Aorta (tissue), 5 donors: ENCODE measurements around the gene SLC25A11. TPM values are rescaled to one million over a fixed set of nuclear protein-coding genes. Genes with fewer than 3 reads are reported as not detected.

ENCODE experiments used
- ATAC-seq: fragments of 200-7000 bp; cut with Tn5 transposase; one replicate; pipeline ENCODE4 v1.9.1; 2022; ENCODE audit warnings: moderate library complexity; ENCODE audit not compliant: low FRiP score
- DNase-seq, 2 donors: peaks; one replicate each; pipeline ENCODE4 v3.0.0-alpha.2; 2020
- H3K27ac ChIP-seq, 2 donors: one replicate each; pipeline ENCODE4 v1.5.1; 2013; ENCODE audit warnings: low read length in 2 of 2, mild to moderate bottlenecking in 2 of 2, moderate library complexity in 2 of 2, control low read depth in 1 of 2, inconsistent platforms in 1 of 2, low read depth in 1 of 2
- H3K27me3 ChIP-seq, 2 donors: one replicate each; pipeline ENCODE4 v1.6.1; 2013; ENCODE audit warnings: control low read depth in 1 of 2, low read length in 1 of 2, mild to moderate bottlenecking in 1 of 2, moderate library complexity in 1 of 2; ENCODE audit not compliant: insufficient read depth in 2 of 2, control insufficient read depth in 1 of 2
- H3K36me3 ChIP-seq, 2 donors: one replicate each; pipeline ENCODE4 v1.6.1; 2013; ENCODE audit warnings: control low read depth in 1 of 2, low read length in 1 of 2, mild to moderate bottlenecking in 1 of 2; ENCODE audit not compliant: insufficient read depth in 2 of 2, control insufficient read depth in 1 of 2
- H3K4me1 ChIP-seq, 2 donors: one replicate each; pipeline ENCODE4 v1.6.1; 2013; ENCODE audit warnings: low read length in 2 of 2, control low read depth in 1 of 2, mild to moderate bottlenecking in 1 of 2, moderate library complexity in 1 of 2; ENCODE audit not compliant: insufficient read depth in 2 of 2, control insufficient read depth in 1 of 2
- H3K4me3 ChIP-seq, 2 donors: one replicate each; pipeline ENCODE4 v1.5.1; 2013; ENCODE audit warnings: low read length in 2 of 2, control low read depth in 1 of 2, mild to moderate bottlenecking in 1 of 2
- H3K9me3 ChIP-seq: one replicate; pipeline ENCODE4 v1.6.1; 2013; ENCODE audit warnings: mild to moderate bottlenecking, low read length; ENCODE audit not compliant: control insufficient read depth
- WGBS, 2 donors: extraction: QIAGEN DNeasy Blood & Tissue Kit; methylation state at CpG; one replicate each; pipeline ENCODE4 v1.1.7; 2013; 5-methylcytosine and 5-hydroxymethylcytosine counted together
- intact Hi-C, 2 donors: fragments of 100-400 bp; cut with DNase I; formaldehyde crosslinking; loops; one replicate each; pipeline versions ENCODE4 v1.14.2 to v1.15.0; 2022
- polyA plus RNA-seq, 2 donors: library from polyadenylated mRNA; stranded (reverse); fragments of 200-250 nt; gene quantifications; one replicate each; pipeline ENCODE4 v1.2.3, GENCODE V29; 2013
- total RNA-seq, 2 donors: library from RNA; stranded (reverse); fragmentation: NEBNext Ultra II Directional; extraction: Animal tissue kit (Norgen Biotek cat#: 25700); gene quantifications; one replicate each; pipeline ENCODE4 v1.2.1, GENCODE V29; 2021
- donor health status: healthy with polysubstance abuse.
- donor health status: Bipolar disorder and iron deficiency.
- donor health status: DM: no; HTN: no; CAD: no.
- donor health status: DM: no; HTN: no; CAD: no.
- donor health status: DM: yes; HTN: yes; CAD: no.

The SLC25A11 gene
- total and polyA plus RNA-seq, 4 donors, result 28.3 to 41.6 (median 30.6) TPM

GRCh38 chr17:4968486-4969046 is 28.7 kb upstream of the SLC25A11 start:
- peak overlapping the region in 1 of 2 donors; percentile 72 for H3K27ac ChIP-seq
- intact Hi-C loops, result no loop called here
- H3K9me3 ChIP-seq, result no peaks in the 10 kb centered on the region
- WGBS, 2 donors, result 24 to 28% methylated on average over 23 of the region's 23 CpGs
- peaks cover 0 to 5% of the 10 kb centered on the region in 2 donors for H3K36me3 ChIP-seq
- no peak for ATAC-seq
- peaks cover 0 to 2% of the 10 kb centered on the region in 2 donors for H3K4me1 ChIP-seq
- H3K4me3 ChIP-seq, result no peak overlapping the region
- DNase-seq, result peak in 1 of 2 donors; percentile 61
- H3K27me3 ChIP-seq, result no peaks in the 10 kb centered on the region

GRCh38 chr17:4967539-4968485 is 28.0 kb upstream of the SLC25A11 start, which contains the start of gene SPAG7:
Gene SPAG7, minus strand, starts transcription at chr17:4967817. Its CDS starts 13 bp downstream, at chr17:4967804.
- WGBS, 2 donors, result 0 to 1% methylated on average over 64 to 66 of the region's 66 CpGs
- H3K4me1 ChIP-seq, result peaks cover 0 to 2% of the 10 kb centered on the region in 2 donors
- peak within 1 kb of the TSS; percentile 65 for H3K4me3 ChIP-seq
- no peaks in the 10 kb centered on the region for H3K9me3 ChIP-seq
- DNase-seq (peak; percentile 95 to 97), ATAC-seq (peak; percentile 94)
- no peaks in the 10 kb centered on the region for H3K27me3 ChIP-seq
- intact Hi-C loops, result loop anchor here in 1 of 2 donors (1.0 kb wide), 2 partner anchors 19 to 29 kb away; partner anchors contain the start of genes INCA1 and KIF1C
- H3K36me3 ChIP-seq, result peaks cover 0 to 3% of the 10 kb centered on the region in 2 donors
- peak within 1 kb of the TSS; percentile 10 to 86 for H3K27ac ChIP-seq

- peak overlapping the region in 1 of 2 donors; percentile 62 for H3K27ac ChIP-seq
- H3K9me3 ChIP-seq, result no peaks in the 10 kb centered on the region
- H3K36me3 ChIP-seq, result peaks cover 0 to 2% of the 10 kb centered on the region in 2 donors
- peak overlapping the region; percentile 51 to 65 for H3K4me3 ChIP-seq
- DNase-seq (peak; percentile 97 to 99), ATAC-seq (peak; percentile 96)
- H3K27me3 ChIP-seq, result no peaks in the 10 kb centered on the region
- intact Hi-C loops, result loop anchor here in 1 of 2 donors (1.0 kb wide), 2 partner anchors 18 to 30 kb away; partner anchors contain the start of genes INCA1 and KIF1C
- peaks cover 0 to 2% of the 10 kb centered on the region in 2 donors for H3K4me1 ChIP-seq
- WGBS, 2 donors, result 0% methylated on average over 42 of the region's 42 CpGs
These were observed 27.1 kb upstream of the SLC25A11 start for GRCh38 chr17:4966844-4967538.

DNA sequence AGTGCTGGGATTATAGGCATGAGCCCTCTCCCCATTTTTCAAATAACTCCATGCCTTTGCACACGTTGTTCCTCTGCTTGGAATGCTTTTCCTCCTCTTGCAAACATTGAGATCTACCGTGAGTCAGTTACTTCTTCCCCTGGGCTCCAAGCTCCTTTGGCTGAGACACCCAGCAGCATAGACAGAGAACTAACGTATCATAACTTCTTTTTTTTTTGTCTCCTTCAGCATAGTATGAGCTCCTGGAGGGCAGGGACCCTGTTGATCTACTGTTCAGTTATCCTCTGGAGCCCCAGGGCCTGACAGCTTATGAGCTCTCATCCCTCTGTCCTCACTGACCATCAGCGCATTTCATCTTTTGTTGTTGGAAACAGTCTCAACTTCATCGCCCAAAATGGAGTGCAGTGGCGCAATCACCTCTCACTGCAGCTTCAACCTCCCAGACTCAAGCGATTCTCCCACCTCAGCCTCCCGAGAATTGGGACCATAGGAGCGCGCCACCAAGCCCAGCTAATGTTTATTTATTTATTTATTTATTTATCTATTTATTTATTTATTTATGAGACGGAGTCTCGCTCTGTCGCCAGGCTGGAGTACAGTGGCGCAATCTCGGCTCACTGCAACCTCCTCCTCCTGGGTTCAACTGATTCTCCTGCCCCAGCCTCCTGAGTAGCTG is 25.6 kb upstream of the SLC25A11 start:
- no peak overlapping the region for H3K4me3 ChIP-seq
- H3K27ac ChIP-seq, result no peak overlapping the region
- ATAC-seq (no peak), DNase-seq (no peak)
- peaks cover 0 to 2% of the 10 kb centered on the region in 2 donors for H3K4me1 ChIP-seq
- no peaks in the 10 kb centered on the region for H3K27me3 ChIP-seq
- H3K36me3 ChIP-seq, result peaks cover 0 to 2% of the 10 kb centered on the region in 2 donors
- intact Hi-C loops, result no loop called here
- H3K9me3 ChIP-seq, result no peaks in the 10 kb centered on the region
- 96 to 97% methylated on average over 15 of the region's 15 CpGs for WGBS, 2 donors

DNA sequence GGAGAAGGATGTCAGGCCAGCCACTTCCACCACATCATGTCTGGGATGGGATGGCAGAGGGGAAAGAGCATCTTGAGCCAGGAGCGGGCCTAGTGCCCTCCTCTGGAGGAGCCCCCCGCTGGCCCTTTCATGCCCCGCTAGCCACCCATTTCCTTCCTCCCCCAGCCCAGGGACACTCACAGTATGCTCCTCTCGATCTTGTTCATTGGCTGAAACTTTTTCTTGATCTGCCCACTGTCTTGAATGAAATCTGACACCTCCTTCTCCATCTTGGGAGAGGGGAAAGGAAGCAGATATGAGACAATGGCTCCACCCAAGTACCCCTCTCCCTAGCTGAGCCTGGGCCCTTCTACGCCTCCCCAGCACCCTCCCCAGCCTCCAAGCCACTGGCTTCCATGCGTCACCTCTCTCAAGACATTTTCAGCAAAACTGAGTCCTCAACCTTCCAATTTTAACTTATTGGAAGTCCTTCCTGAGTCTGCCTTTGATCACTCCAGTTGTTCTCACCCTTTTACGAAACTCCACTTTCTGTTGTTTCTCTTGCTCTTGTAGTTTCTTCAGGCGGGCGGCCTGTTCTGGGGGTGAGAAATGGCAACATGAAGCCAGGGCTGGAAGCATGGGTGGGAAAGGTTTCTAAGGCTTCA is 20.6 kb upstream of the SLC25A11 start:
- 82 to 83% methylated on average over 9 of the region's 9 CpGs for WGBS, 2 donors
- intact Hi-C loops, result no loop called here

DNA sequence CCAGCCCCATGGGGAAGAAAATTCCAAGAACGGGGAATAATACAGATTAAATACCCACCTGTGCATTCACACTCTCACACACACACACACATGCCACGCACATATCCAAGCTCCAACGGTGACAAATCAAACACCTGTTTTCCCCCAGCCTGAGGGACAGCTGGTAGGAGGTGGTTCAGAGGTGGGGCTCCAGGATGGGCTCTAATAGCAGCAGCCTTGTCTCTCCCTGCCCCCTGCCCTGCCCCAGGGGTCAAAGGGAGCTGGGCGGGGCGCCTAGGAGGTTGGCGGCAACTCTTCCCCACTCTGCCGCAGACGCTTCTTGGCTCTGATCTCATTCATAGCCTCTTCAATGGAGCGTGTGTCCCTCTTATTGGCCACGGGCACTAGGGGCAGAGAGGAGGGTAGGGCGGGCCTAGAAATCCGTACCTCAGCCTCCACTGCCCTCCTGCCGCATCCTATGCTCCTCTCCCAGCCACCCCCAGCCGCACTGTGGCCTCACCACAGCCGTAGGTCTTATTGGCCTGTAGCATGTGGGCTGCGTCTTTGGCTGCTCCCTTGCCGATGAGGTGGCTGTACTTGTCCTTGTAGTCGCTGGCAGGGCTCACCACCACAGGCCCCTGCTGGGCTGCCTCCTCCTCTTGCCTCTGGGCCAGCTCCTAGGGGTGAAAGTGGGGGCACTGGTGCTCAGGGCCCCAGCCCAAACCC is 19.6 kb upstream of the SLC25A11 start:
- no peak for DNase-seq
- H3K27ac ChIP-seq, result no peak overlapping the region
- no peaks in the 10 kb centered on the region for H3K4me1 ChIP-seq
- intact Hi-C loops, result no loop called here
- 87% methylated on average over 18 of the region's 18 CpGs for WGBS, 2 donors
- H3K36me3 ChIP-seq, result peaks cover 0 to 5% of the 10 kb centered on the region in 2 donors
- ATAC-seq, result no peak
- no peak overlapping the region for H3K4me3 ChIP-seq
- no peaks in the 10 kb centered on the region for H3K9me3 ChIP-seq
- no peaks in the 10 kb centered on the region for H3K27me3 ChIP-seq

More for the DNA sequence above, 20.6 kb upstream of the SLC25A11 start:
- Histone ChIP-seq H3K27ac (no peak overlapping the region), H3K4me3 (no peak overlapping the region), H3K27me3 (no peaks in the 10 kb centered on the region), H3K9me3 (no peaks in the 10 kb centered on the region), H3K4me1 (no peaks in the 10 kb centered on the region), H3K36me3 (peaks cover 0 to 5% of the 10 kb centered on the region in 2 donors)
- DNase-seq, result no peak
- ATAC-seq, result no peak

DNA sequence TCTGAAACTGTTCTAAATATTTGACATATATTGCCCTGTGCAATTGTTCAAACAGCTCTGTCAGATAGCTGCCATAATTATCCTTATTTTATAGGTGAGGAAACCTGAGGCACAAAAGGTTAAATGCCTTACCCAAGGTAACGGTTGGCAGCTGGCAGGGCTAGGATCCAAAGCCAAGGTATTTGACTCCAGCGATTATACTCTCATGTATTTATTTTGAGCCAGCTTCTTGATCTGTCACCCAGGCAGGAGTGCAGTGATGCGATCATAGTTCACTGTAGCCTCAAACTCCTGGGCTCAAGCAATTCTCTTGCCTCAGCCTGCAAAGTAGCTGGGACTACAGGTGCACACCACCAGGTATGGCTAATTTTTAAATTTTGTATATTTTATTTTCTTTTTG is 18.3 kb upstream of the SLC25A11 start:
- peaks cover 0 to 5% of the 10 kb centered on the region in 2 donors for H3K36me3 ChIP-seq
- H3K9me3 ChIP-seq, result no peaks in the 10 kb centered on the region
- ATAC-seq (no peak), DNase-seq (no peak)
- H3K27me3 ChIP-seq, result no peaks in the 10 kb centered on the region
- H3K4me1 ChIP-seq, result no peaks in the 10 kb centered on the region
- H3K27ac ChIP-seq, result no peak overlapping the region
- no peak overlapping the region for H3K4me3 ChIP-seq
- WGBS, 2 donors, result 41 to 55% methylated on average over 3 of the region's 3 CpGs
- intact Hi-C loops, result no loop called here
